K562 (cell line): ENCODE data around the gene SLC2A4. TPM values are rescaled to one million over a fixed set of nuclear protein-coding genes. Genes with fewer than 3 reads are reported as not detected.

ENCODE experiments used
- ATAC-seq: fragments of 200-7000 bp; cut with Tn5 transposase; 3 replicates; pipeline ENCODE4 v1.9.1; 2020; ENCODE audit warnings: moderate library complexity
- BruUV-seq: library from RNA; stranded (reverse); fragments of 400-500 nt; replicated peaks from 2 replicates; lab custom pipeline; 2021; lab: Mats Ljungman, UMichigan
- CTCF ChIA-PET: fragments of 300-600 bp; formaldehyde crosslinking; extraction: SDS; loops from one replicate; lab custom pipeline; 2021; ENCODE audit warnings: low intra/inter-chr PET ratio; lab: Yijun Ruan, JAX
- POLR2A ChIA-PET: fragments of 300-600, 350-650 bp; sonication (Branson Sonifier 250); formaldehyde crosslinking; extraction: SDS; loops from one replicate; lab custom pipeline; 2021; ENCODE audit warnings: antibody characterized with exemption, inconsistent platforms; lab: Yijun Ruan, JAX
- DNase-seq, 4 experiments: peaks; one replicate each; pipeline versions ENCODE4 v3.0.0 to v3.0.0-alpha.2; 2011 to 2018; ENCODE audit warnings: low spot score in 3 of 4, mixed read lengths in 3 of 4; ENCODE audit errors: extremely low read depth in 1 of 4
- FAIRE-seq: peaks from 2 replicates; lab custom pipeline; 2011; peaks lifted over from hg19 to GRCh38; lab: Jason Lieb, UNC
- H2AFZ ChIP-seq: 2 replicates; pipeline ENCODE4 v1.6.0; 2011; ENCODE audit warnings: low read depth, low read length, control low read depth, inconsistent platforms
- H3K27ac ChIP-seq: fragments of 200-600 bp; 3 replicates; pipeline ENCODE4 v1.8.0; 2011; ENCODE audit warnings: low read depth, mild to moderate bottlenecking, control low read depth, inconsistent platforms, low read length, moderate library complexity, mixed read lengths; ENCODE audit errors: extremely low read depth
- H3K27me3 ChIP-seq, 2 experiments: fragments of 300-600 bp in 1 of 2; 2 replicates in 1 of 2; 3 replicates in 1 of 2; pipeline versions ENCODE4 v1.6.0 to v1.8.0; 2011; ENCODE audit warnings: inconsistent platforms in 2 of 2, low read length in 2 of 2, mild to moderate bottlenecking in 1 of 2, mixed read lengths in 1 of 2, moderate library complexity in 1 of 2; ENCODE audit not compliant: control insufficient read depth in 2 of 2, insufficient read depth in 2 of 2
- H3K36me3 ChIP-seq: fragments of 300-600 bp; 3 replicates; pipeline ENCODE4 v1.8.0; 2011; ENCODE audit warnings: mild to moderate bottlenecking, low read length, inconsistent platforms; ENCODE audit not compliant: control insufficient read depth, insufficient read depth
- H3K4me1 ChIP-seq, 2 experiments: fragments of 200-600 bp in 1 of 2; replicated peaks in 1 of 2; 2 replicates in 1 of 2; 3 replicates in 1 of 2; pipeline versions ENCODE4 v1.5.1 to v1.8.0; 2011; ENCODE audit warnings: inconsistent platforms in 2 of 2, low read length in 2 of 2, mild to moderate bottlenecking in 1 of 2, mixed read lengths in 1 of 2, moderate library complexity in 1 of 2; ENCODE audit not compliant: control insufficient read depth in 2 of 2, insufficient read depth in 2 of 2
- H3K4me2 ChIP-seq: 2 replicates; pipeline ENCODE4 v1.6.1; 2011; ENCODE audit warnings: low read length, control low read depth, inconsistent platforms, mixed read lengths; ENCODE audit not compliant: insufficient read depth
- H3K4me3 ChIP-seq: fragments of 200-600 bp; sonication (generic), shearing (Covaris generic); 2 replicates; pipeline ENCODE4 v1.5.1; 2016; ENCODE audit warnings: control low read depth, inconsistent platforms
- H3K79me2 ChIP-seq: fragments of 200-600 bp; 3 replicates; pipeline ENCODE4 v1.8.0; 2011; ENCODE audit warnings: low read length, inconsistent platforms; ENCODE audit not compliant: control insufficient read depth, insufficient read depth
- H3K9ac ChIP-seq, 2 experiments: 2 replicates each; pipeline versions ENCODE4 v1.6.0 to v1.6.1; 2011; ENCODE audit warnings: low read depth in 2 of 2, low read length in 2 of 2, control low read depth in 1 of 2, inconsistent platforms in 1 of 2, mild to moderate bottlenecking in 1 of 2, mixed read lengths in 1 of 2; ENCODE audit not compliant: insufficient read depth in 1 of 2
- H3K9me1 ChIP-seq: one replicate; pipeline ENCODE4 v1.6.0; 2011; ENCODE audit warnings: inconsistent platforms, mild to moderate bottlenecking, low read length, moderate library complexity; ENCODE audit not compliant: control insufficient read depth, insufficient read depth
- H3K9me3 ChIP-seq: replicated peaks from 2 replicates; pipeline ENCODE4 v1.5.1; 2011; ENCODE audit warnings: low read depth, low read length, inconsistent platforms; ENCODE audit not compliant: control insufficient read depth, insufficient read depth
- H4K20me1 ChIP-seq: replicated peaks from 2 replicates; pipeline ENCODE4 v1.6.1; 2011; ENCODE audit warnings: low read length, inconsistent platforms, mixed read lengths; ENCODE audit not compliant: control insufficient read depth, insufficient read depth
- ASH1L ChIP-seq: fragments of 450-650 bp; IDR thresholded peaks from 2 replicates; pipeline ENCODE4 v1.6.1; 2018; ENCODE audit warnings: borderline replicate concordance, mild to moderate bottlenecking, low read depth; ENCODE audit not compliant: partially characterized antibody
- CXXC5 ChIP-seq: fragments of 250-450 bp; sonication (Bioruptor Pico); IDR thresholded peaks from 2 replicates; pipeline ENCODE4 v1.8.0; 2022; ENCODE audit warnings: inconsistent platforms, mild to moderate bottlenecking, moderate library complexity
- ETV1 ChIP-seq: fragments of 450-650 bp; conservative IDR thresholded peaks from 2 replicates; pipeline ENCODE4 v1.6.1; 2016; ENCODE audit warnings: missing genetic modification characterization, control low read depth, low read depth, missing compliant biosample characterization
- ETV5 ChIP-seq: sonication (generic); formaldehyde crosslinking; IDR thresholded peaks from 2 replicates; pipeline ENCODE4 v1.4.0; 2020; ENCODE audit warnings: low read depth, mild to moderate bottlenecking, missing genetic modification reagents
- POLR3A ChIP-seq: IDR thresholded peaks from 2 replicates; pipeline ENCODE4 v1.6.1; 2011; ENCODE audit warnings: borderline replicate concordance, mild to moderate bottlenecking, moderate library complexity; ENCODE audit not compliant: insufficient read length, insufficient read depth; ENCODE audit errors: extremely low read depth
- ZNF444 ChIP-seq: fragments of 250-450 bp; sonication (Bioruptor Pico); IDR thresholded peaks from 2 replicates; pipeline ENCODE4 v1.4.0; 2020; ENCODE audit warnings: mild to moderate bottlenecking, moderate library complexity
- WGBS: fragments of 100-300 bp; shearing (Covaris generic); methylation state at CpG from one replicate; pipeline ENCODE4 v1.1.6; 2016; ENCODE audit warnings: low coverage, mixed read lengths; ENCODE audit not compliant: insufficient coverage; ENCODE audit errors: missing lambda C conversion rate; 5-methylcytosine and 5-hydroxymethylcytosine counted together
- in situ Hi-C: fragments of 300-500 bp; cut with MboI; formaldehyde crosslinking; loops from 4 replicates; pipeline ENCODE4 v1.15.0; 2018; ENCODE audit warnings: inconsistent platforms, mixed read lengths
- intact Hi-C: fragments of 100-400 bp; cut with micrococcal nuclease; formaldehyde crosslinking; loops from 2 replicates; pipeline ENCODE4 v1.14.2; 2022
- polyA plus RNA-seq, 8 experiments: library from polyadenylated mRNA; depleted of rRNA in 4 of 8; stranded (reverse) in 5 of 8; unstranded in 3 of 8; fragments of >200 nt; fragmentation: Nextera tagmentation in 2 of 8; fragmentation: Illumina TruSeq in 1 of 8; extraction: Ambion mirVana in 2 of 8; extraction: Trizol in 1 of 8; gene quantifications; 2 replicates each; pipeline versions ENCODE4 v1.2.1 to v1.2.3, GENCODE V29; 2011 to 2014; ENCODE audit warnings: inconsistent platforms in 1 of 8, missing spikeins in 1 of 8
- total RNA-seq, 7 experiments: library from RNA; depleted of rRNA in 6 of 7; stranded (reverse); fragments of >200 nt in 6 of 7; fragmentation: Illumina TruSeq in 2 of 7; extraction: Trizol in 2 of 7; gene quantifications; 2 replicates each; pipeline versions ENCODE4 v1.2.1 to v1.2.3, GENCODE V29; 2011 to 2021; ENCODE audit warnings: low replicate concordance in 1 of 7
- TF ChIP-seq, protein P1 (sequence below): fragments of 250-450 bp; sonication (Bioruptor Pico); IDR thresholded peaks from 2 replicates; pipeline ENCODE4 v1.9.0; 2021; ENCODE audit warnings: mild to moderate bottlenecking
- TF ChIP-seq, protein P2 (sequence below), 2 experiments: fragments of 450-650 bp; IDR thresholded peaks; 2 replicates each; pipeline ENCODE4 v1.6.1; 2018; ENCODE audit warnings: mild to moderate bottlenecking in 2 of 2, low read depth in 1 of 2; ENCODE audit not compliant: partially characterized antibody in 2 of 2
- TF ChIP-seq, protein P3 (sequence below): fragments of 200-800 bp; sonication (Bioruptor generic); IDR thresholded peaks from 2 replicates; pipeline ENCODE4 v1.6.1; 2016; ENCODE audit warnings: missing genetic modification characterization, missing compliant biosample characterization

SLC2A4 gene
- total and polyA plus RNA-seq, 9 of the 15 experiments (the other 6 are each of a cell fraction or from before 2014, with no cell fraction given) = 0.74 to 3.5 (median 1.6) TPM

GRCh38 chr17:7239091-7240027 lies 42.2 kb upstream of the SLC2A4 start, which contains the start of gene PHF23:
TSS of gene PHF23 (minus strand) at chr17:7239457. CDS start at chr17:7239279, 178 bp downstream.
- FAIRE-seq = peak; percentile 98
- BruUV-seq = no TSS peak
- H4K20me1 ChIP-seq = peaks cover 5% of the 10 kb centered on the region; the same call in 1 of the 2 replicates
- peaks cover 60% of the 10 kb centered on the region; the same call in 2 of the 3 replicates for H3K36me3 ChIP-seq
- no peaks in the 10 kb centered on the region for H3K27me3 ChIP-seq
- H3K4me2 ChIP-seq = peak within 1 kb of the TSS; percentile 88
- no peaks in the 10 kb centered on the region for H3K9me1 ChIP-seq
- 2% methylated on average over 11 of the region's 72 CpGs for WGBS
- peaks cover 38 to 46% of the 10 kb centered on the region in 2 experiments; a peak in 4 of 5 replicates for H3K4me1 ChIP-seq
- H3K9me3 ChIP-seq = no peaks in the 10 kb centered on the region
- peak; percentile 76 for ATAC-seq
- peak within 1 kb of the TSS; percentile 98 for H3K27ac ChIP-seq
- DNase-seq = peak; percentile 82 to 98 (median 90)
- in situ Hi-C loops (no loop called here), intact Hi-C loops (loop anchor here (2.0 to 5.0 kb wide), 2 partner anchors 13 to 43 kb away; partner anchors contain the start of genes ELP5 and SLC2A4)
- peaks cover 71% of the 10 kb centered on the region for H3K79me2 ChIP-seq
- CTCF ChIA-PET = no interaction called here
- POLR2A ChIA-PET = interaction anchor here (0.6 to 3.6 kb wide), 9 partner anchors 9 to 106 kb away, joined by 3 to 16 read pairs (median 4); partner anchors contain the start of genes ACADVL, CTDNEP1, DLG4 and ELP5
- peak within 1 kb of the TSS; percentile 98 to 99 for H3K9ac ChIP-seq
- H2AFZ ChIP-seq = 0 out of 2 replicates have a peak within 1 kb of the TSS, but pooled peaks have one; percentile 24
- peak within 1 kb of the TSS; percentile 79 for H3K4me3 ChIP-seq
- no peak for TF ChIP-seq POLR3A
- TF ChIP-seq, protein P1, sequence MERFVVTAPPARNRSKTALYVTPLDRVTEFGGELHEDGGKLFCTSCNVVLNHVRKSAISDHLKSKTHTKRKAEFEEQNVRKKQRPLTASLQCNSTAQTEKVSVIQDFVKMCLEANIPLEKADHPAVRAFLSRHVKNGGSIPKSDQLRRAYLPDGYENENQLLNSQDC (CRISPR knock-in tag) = no peak
- TF ChIP-seq ZNF444 (CRISPR knock-in tag) = peak; percentile 45; the same call in 1 of the 2 replicates
- TF ChIP-seq ASH1L = peak; percentile 51
- peak; percentile 53 for TF ChIP-seq CXXC5
- TF ChIP-seq, protein P2, sequence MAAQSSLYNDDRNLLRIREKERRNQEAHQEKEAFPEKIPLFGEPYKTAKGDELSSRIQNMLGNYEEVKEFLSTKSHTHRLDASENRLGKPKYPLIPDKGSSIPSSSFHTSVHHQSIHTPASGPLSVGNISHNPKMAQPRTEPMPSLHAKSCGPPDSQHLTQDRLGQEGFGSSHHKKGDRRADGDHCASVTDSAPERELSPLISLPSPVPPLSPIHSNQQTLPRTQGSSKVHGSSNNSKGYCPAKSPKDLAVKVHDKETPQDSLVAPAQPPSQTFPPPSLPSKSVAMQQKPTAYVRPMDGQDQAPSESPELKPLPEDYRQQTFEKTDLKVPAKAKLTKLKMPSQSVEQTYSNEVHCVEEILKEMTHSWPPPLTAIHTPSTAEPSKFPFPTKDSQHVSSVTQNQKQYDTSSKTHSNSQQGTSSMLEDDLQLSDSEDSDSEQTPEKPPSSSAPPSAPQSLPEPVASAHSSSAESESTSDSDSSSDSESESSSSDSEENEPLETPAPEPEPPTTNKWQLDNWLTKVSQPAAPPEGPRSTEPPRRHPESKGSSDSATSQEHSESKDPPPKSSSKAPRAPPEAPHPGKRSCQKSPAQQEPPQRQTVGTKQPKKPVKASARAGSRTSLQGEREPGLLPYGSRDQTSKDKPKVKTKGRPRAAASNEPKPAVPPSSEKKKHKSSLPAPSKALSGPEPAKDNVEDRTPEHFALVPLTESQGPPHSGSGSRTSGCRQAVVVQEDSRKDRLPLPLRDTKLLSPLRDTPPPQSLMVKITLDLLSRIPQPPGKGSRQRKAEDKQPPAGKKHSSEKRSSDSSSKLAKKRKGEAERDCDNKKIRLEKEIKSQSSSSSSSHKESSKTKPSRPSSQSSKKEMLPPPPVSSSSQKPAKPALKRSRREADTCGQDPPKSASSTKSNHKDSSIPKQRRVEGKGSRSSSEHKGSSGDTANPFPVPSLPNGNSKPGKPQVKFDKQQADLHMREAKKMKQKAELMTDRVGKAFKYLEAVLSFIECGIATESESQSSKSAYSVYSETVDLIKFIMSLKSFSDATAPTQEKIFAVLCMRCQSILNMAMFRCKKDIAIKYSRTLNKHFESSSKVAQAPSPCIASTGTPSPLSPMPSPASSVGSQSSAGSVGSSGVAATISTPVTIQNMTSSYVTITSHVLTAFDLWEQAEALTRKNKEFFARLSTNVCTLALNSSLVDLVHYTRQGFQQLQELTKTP (IDR thresholded peaks at IDR 0.05; ENCODE audit: low read depth in 1 of 2, partially characterized antibody in 2 of 2) = peak in 1 of 2 experiments; percentile 97
- TF ChIP-seq, protein P3, sequence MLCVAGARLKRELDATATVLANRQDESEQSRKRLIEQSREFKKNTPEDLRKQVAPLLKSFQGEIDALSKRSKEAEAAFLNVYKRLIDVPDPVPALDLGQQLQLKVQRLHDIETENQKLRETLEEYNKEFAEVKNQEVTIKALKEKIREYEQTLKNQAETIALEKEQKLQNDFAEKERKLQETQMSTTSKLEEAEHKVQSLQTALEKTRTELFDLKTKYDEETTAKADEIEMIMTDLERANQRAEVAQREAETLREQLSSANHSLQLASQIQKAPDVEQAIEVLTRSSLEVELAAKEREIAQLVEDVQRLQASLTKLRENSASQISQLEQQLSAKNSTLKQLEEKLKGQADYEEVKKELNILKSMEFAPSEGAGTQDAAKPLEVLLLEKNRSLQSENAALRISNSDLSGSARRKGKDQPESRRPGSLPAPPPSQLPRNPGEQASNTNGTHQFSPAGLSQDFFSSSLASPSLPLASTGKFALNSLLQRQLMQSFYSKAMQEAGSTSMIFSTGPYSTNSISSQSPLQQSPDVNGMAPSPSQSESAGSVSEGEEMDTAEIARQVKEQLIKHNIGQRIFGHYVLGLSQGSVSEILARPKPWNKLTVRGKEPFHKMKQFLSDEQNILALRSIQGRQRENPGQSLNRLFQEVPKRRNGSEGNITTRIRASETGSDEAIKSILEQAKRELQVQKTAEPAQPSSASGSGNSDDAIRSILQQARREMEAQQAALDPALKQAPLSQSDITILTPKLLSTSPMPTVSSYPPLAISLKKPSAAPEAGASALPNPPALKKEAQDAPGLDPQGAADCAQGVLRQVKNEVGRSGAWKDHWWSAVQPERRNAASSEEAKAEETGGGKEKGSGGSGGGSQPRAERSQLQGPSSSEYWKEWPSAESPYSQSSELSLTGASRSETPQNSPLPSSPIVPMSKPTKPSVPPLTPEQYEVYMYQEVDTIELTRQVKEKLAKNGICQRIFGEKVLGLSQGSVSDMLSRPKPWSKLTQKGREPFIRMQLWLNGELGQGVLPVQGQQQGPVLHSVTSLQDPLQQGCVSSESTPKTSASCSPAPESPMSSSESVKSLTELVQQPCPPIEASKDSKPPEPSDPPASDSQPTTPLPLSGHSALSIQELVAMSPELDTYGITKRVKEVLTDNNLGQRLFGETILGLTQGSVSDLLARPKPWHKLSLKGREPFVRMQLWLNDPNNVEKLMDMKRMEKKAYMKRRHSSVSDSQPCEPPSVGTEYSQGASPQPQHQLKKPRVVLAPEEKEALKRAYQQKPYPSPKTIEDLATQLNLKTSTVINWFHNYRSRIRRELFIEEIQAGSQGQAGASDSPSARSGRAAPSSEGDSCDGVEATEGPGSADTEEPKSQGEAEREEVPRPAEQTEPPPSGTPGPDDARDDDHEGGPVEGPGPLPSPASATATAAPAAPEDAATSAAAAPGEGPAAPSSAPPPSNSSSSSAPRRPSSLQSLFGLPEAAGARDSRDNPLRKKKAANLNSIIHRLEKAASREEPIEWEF (CRISPR knock-in tag) = no peak
- TF ChIP-seq ETV5 (CRISPR knock-in tag) = peak; percentile 76; the same call in 1 of the 2 replicates
- TF ChIP-seq ETV1 (tag) = peak; percentile 85
